ENCODE data around the gene ACADS.

DNA sequence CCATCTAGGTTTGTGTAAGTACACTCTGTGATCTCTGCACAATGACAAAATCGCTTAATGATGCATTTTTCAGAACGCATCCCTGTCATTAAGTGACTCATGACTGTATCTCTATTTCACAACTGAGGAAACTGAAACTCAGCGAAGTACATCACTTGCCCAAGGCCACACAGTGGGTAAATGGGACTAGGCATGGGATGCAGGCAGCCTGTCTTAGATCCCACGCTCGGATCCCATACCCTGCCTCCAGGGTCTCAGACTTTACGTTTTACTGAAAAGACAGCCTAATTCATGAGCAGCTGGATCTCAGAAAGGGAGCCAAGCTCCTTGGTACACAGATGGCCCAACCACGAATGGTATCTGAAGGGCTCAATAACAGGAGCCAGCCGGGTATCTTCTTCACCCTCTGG lies 41.1 kb upstream of the ACADS start:
- TF ChIP-seq CTCF (IDR thresholded peaks at IDR 0.05) (no peak), POLR2A (IDR thresholded peaks at IDR 0.05) (no peak)

Data from thyroid gland (tissue), 4 donors.